Heart right ventricle (tissue), 16 donors: ENCODE results near the gene MKS1. TPM values are rescaled to one million over a fixed set of nuclear protein-coding genes. Genes with fewer than 3 reads are reported as not detected.

Experiments used
- ATAC-seq, 8 donors: fragments of 200-7000 bp; cut with Tn5 transposase; one replicate each; pipeline ENCODE4 v1.9.1; 2020; ENCODE audit warnings: mild to moderate bottlenecking in 8 of 8, moderate library complexity in 8 of 8, moderate number of reproducible peaks in 1 of 8
- DNase-seq, 2 donors: peaks; one replicate each; pipeline ENCODE4 v3.0.0-alpha.2; 2020
- H3K27ac ChIP-seq, 10 donors: fragments of 200-600 bp; sonication (generic) in 2 of 10; one replicate each; pipeline versions ENCODE4 v1.5.0 to v1.8.0; 2020 to 2022; ENCODE audit warnings: mild to moderate bottlenecking in 3 of 10
- H3K27me3 ChIP-seq, 7 donors: fragments of 200-600 bp; one replicate each; pipeline ENCODE4 v1.8.0; 2021 to 2022; ENCODE audit warnings: mild to moderate bottlenecking in 2 of 7
- H3K36me3 ChIP-seq, 9 donors: fragments of 200-600 bp; sonication (generic) in 1 of 9; one replicate each; pipeline versions ENCODE4 v1.5.0 to v1.8.0; 2020 to 2022; ENCODE audit warnings: mild to moderate bottlenecking in 2 of 9
- H3K4me1 ChIP-seq, 9 donors: fragments of 200-600 bp; sonication (generic) in 1 of 9; one replicate each; pipeline versions ENCODE4 v1.5.0 to v1.8.0; 2020 to 2022; ENCODE audit warnings: mild to moderate bottlenecking in 4 of 9
- H3K4me3 ChIP-seq, 10 donors: fragments of 200-600 bp; sonication (generic) in 2 of 10; one replicate each; pipeline versions ENCODE4 v1.5.0 to v1.8.0; 2020 to 2022; ENCODE audit warnings: mild to moderate bottlenecking in 7 of 10, moderate library complexity in 2 of 10
- H3K9me3 ChIP-seq, 11 donors: fragments of 200-600 bp in 10 of 11; sonication (generic) in 2 of 11; one replicate each; pipeline versions ENCODE4 v1.5.0 to v1.8.0; 2013 to 2022; ENCODE audit warnings: mild to moderate bottlenecking in 2 of 11, control low read depth in 1 of 11, moderate library complexity in 1 of 11
- whole genome bisulfite sequencing, 2 donors: extraction: QIAGEN DNeasy Blood & Tissue Kit; methylation state at CpG; one replicate each; pipeline ENCODE4 v1.1.7; 2013; ENCODE audit warnings: inconsistent platforms in 1 of 2; 5-methylcytosine and 5-hydroxymethylcytosine counted together
- intact Hi-C, 10 donors: fragments of 100-400 bp; cut with DNase I; formaldehyde crosslinking; loops; one replicate each; pipeline versions ENCODE4 v1.11.1 to v1.14.2; 2022
- polyA plus RNA-seq, 2 donors: library from polyadenylated mRNA; stranded (reverse); fragments of 200-250 nt; gene quantifications; one replicate each; pipeline ENCODE4 v1.2.3, GENCODE V29; 2013
- total RNA-seq, 10 donors: library from RNA; stranded (reverse); fragmentation: NEBNext Ultra II Directional in 3 of 10; extraction: Animal tissue kit (Norgen Biotek cat#: 25700) in 3 of 10; gene quantifications; one replicate each; pipeline versions ENCODE4 v1.2.1 to v1.2.4, GENCODE V29; 2021 to 2023
- TF ChIP-seq, protein P1 (sequence below), 9 donors: fragments of 200-600 bp; sonication (generic) in 2 of 9; IDR thresholded peaks; one replicate each; pipeline versions ENCODE4 v1.5.0 to v1.8.0; 2021 to 2022; ENCODE audit warnings: antibody characterized with exemption in 9 of 9, mild to moderate bottlenecking in 5 of 9, moderate library complexity in 1 of 9
- donor health status: Arrhythmogenic right ventricular cardiomyopathy.
- donor health status: ischemic (EF 13 %, LVEDD 7.1; RV severe dilation, severe dysfunction).
- donor health status: healthy with polysubstance abuse.
- donor health status: DM: no; HTN: yes; CAD: no.
- donor health status: DM: no; HTN: no; CAD: no.
- donor health status: ischemic (EF 25% LVEDD 6.9; RV normal size, moderate dysfunction).
- donor health status: ischemic (EF 25% LVEDD 5.7; RV mildly dilated, moderate dysfunction).
- donor health status: healthy.
- donor health status: DM: yes; HTN: yes; CAD: no.
- donor health status: Ischemic cardiomyopathy.
- donor health status: ischemic (EF 35%, LVEDD 5.7; RV mildly dilated, moderate dysfunction).
- donor health status: nonischemic (EF 11% LVEDD 7.7; RV severe dilation, severe dysfunction).
- donor health status: DM: yes; HTN: yes; CAD: no.
- donor health status: PGD.
- donor health status: ischemic (EF 29% LVEDD 5.4; RV normal size, mild dysfunction).
- donor health status: nonischemic (EF 23%, LVEDD 6.1; RV moderate dilation, normal function).

MKS1 gene
- total and polyA plus RNA-seq, 12 donors: 5.3 to 12.9 (median 9.2) TPM

- no peak for ATAC-seq
- DNase-seq: no peak
- WGBS, 2 donors: 89 to 92% methylated on average over 12 of the region's 12 CpGs
- Histone ChIP-seq H3K9me3 (no peaks in the 10 kb centered on the region), H3K27me3 (peaks cover 0 to 83% (median 65%) of the 10 kb centered on the region in 7 donors), H3K36me3 (no peaks in the 10 kb centered on the region), H3K4me1 (peaks cover 0 to 11% (median 8%) of the 10 kb centered on the region in 9 donors), H3K4me3 (no peak overlapping the region), H3K27ac (no peak overlapping the region)
- TF ChIP-seq, protein P1, sequence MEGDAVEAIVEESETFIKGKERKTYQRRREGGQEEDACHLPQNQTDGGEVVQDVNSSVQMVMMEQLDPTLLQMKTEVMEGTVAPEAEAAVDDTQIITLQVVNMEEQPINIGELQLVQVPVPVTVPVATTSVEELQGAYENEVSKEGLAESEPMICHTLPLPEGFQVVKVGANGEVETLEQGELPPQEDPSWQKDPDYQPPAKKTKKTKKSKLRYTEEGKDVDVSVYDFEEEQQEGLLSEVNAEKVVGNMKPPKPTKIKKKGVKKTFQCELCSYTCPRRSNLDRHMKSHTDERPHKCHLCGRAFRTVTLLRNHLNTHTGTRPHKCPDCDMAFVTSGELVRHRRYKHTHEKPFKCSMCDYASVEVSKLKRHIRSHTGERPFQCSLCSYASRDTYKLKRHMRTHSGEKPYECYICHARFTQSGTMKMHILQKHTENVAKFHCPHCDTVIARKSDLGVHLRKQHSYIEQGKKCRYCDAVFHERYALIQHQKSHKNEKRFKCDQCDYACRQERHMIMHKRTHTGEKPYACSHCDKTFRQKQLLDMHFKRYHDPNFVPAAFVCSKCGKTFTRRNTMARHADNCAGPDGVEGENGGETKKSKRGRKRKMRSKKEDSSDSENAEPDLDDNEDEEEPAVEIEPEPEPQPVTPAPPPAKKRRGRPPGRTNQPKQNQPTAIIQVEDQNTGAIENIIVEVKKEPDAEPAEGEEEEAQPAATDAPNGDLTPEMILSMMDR (IDR thresholded peaks at IDR 0.05): no peak
- intact Hi-C loops: loop anchor here in 1 of 10 donors (10.0 kb wide), 1 partner anchor 174 kb away; no protein-coding TSS in a partner anchor
Observed at GRCh38 chr17:58250344-58251011, 31.4 kb upstream of the MKS1 start.

DNA sequence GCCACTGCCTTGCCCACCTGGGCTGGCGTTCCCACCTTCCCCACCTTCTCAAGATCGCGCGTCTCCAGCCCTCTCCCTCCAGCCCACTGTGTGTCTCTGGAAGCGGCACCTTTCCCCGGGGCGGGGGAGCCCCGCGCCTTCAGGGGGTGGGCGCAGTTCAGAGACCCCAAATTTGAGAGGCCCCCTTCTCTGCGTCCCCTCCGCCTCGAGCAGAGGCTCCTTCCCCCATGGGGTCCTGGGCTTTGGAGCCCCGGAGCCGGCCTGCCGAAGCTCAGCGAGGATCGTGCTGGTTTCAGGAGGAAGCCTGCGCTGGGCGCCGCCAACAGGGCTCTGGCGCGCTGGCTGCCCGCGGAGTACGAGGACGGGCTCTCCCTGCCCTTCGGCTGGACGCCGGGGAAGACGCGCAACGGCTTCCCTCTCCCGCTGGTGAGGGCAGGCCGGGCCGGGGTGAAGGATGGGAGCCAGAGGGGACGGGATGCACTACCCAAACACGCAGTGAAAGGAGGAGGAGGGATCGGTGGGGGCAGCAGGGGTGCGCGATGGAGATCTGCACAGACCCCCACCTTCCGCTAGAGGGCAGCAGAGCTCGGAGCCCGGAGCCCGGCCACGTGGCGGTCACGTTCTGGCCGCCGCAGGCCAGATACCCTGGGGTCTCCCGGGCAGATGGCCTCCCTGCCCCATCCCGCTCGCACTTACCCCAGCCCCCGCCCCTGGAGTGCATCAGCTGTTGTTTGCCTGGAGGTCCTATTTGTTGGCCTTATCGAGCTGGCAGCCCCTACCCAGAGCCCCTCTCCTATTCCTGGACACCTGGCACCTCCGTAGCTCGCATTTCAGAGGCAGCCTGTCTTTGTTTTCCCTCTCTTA is 30.4 kb upstream of the MKS1 start:
- peaks cover 0 to 83% (median 62%) of the 10 kb centered on the region in 7 donors for H3K27me3 ChIP-seq
- H3K4me1 ChIP-seq: peaks cover 0 to 11% (median 8%) of the 10 kb centered on the region in 9 donors
- H3K27ac ChIP-seq: no peak overlapping the region
- DNase-seq (peak; percentile 51 to 72), ATAC-seq (peak; percentile 89 to 93 (median 91))
- intact Hi-C loops: loop anchor here in 4 of 10 donors (5.0 to 10.0 kb wide), 4 partner anchors 175 to 753 kb away; no protein-coding TSS in a partner anchor
- H3K9me3 ChIP-seq: no peaks in the 10 kb centered on the region
- peak overlapping the region; percentile 26 to 56 (median 44) for H3K4me3 ChIP-seq
- WGBS, 2 donors: 5 to 6% methylated on average over 52 to 57 of the region's 57 CpGs
- TF ChIP-seq, protein P1 (IDR thresholded peaks at IDR 0.05): peak; percentile 89 to 98 (median 96)
- H3K36me3 ChIP-seq: no peaks in the 10 kb centered on the region

DNA sequence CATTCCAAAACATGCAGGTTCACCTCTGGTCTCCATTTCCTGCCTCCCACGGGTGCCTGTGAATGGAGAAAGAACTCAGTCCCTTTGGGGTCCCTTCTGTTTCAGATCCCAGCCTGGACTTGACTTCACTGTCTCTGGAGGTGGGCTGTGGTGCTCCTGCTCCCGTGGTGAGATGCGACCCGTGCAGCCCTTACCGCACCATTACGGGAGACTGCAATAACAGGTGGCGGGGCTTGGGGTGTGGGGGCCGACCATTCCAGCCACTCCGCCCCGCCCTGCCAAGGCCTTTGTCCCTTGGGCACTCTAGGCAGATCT is 29.9 kb upstream of the MKS1 start:
- Histone ChIP-seq H3K9me3 (no peaks in the 10 kb centered on the region), H3K36me3 (no peaks in the 10 kb centered on the region), H3K27me3 (peaks cover 0 to 81% (median 57%) of the 10 kb centered on the region in 7 donors), H3K4me1 (peaks cover 0 to 11% (median 8%) of the 10 kb centered on the region in 9 donors), H3K4me3 (peak overlapping the region in 3 of 10 donors; percentile 26 to 56 (median 56)), H3K27ac (no peak overlapping the region)
- 12 to 13% methylated on average over 10 of the region's 10 CpGs for WGBS, 2 donors
- intact Hi-C loops: loop anchor here in 3 of 10 donors (5.0 to 10.0 kb wide), 3 partner anchors 196 to 753 kb away; no protein-coding TSS in a partner anchor
- TF ChIP-seq, protein P1 (IDR thresholded peaks at IDR 0.05): no peak
- ATAC-seq (peak in 2 of 8 donors; percentile 13 to 32), DNase-seq (no peak)
